ENCODE data around the gene RXRA.

RXRA gene

DNA sequence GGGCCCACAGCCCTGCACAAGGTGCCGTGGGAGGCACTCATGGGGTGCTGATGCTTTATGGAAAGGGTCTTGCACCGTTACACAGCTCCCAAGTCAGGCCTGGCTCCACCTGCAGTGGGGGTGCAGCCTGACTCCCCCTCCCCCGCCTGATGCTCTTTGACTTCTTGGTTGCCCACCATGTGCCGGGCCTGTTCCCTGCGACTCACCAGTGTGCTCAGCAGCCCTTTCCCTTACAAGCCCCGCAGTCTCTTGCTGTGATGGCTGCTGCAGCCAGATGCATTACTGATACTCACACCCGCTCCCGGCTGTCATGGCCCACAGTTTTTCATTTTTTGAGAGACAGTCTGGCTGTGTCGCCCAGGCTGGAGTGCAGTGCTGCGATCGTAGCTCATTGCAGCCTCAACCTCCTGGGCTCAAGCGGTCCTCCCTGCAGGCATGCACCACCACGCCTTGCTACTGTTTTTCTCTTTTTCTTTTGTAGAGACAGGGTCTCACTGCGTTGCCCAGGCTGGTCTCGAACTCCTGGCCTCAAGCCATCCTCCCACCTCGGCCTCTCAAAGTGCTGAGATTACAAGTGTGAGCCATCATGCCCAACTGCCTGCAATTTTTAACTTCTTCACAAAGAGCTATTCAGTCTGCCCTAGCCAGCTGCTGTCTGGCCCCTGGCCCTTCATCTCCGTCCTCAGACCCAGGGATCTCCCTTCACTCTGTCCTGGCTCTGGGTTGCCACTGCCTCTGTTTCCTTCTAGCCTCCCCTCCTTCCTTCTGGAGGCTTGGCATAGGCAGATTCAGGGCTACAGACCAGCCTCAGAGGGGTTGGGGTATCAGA is 109.5 kb downstream of the RXRA start:
- no peak for DNase-seq (ENCODE audit: low read depth)

DNA sequence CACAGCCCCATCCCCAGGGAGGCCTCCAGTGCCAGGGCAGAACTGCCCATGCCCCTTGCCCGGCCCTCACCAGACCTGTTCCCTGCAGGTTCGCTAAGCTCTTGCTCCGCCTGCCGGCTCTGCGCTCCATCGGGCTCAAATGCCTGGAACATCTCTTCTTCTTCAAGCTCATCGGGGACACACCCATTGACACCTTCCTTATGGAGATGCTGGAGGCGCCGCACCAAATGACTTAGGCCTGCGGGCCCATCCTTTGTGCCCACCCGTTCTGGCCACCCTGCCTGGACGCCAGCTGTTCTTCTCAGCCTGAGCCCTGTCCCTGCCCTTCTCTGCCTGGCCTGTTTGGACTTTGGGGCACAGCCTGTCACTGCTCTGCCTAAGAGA is 110.1 kb downstream of the RXRA start:
- no peak for DNase-seq (ENCODE audit: low read depth)

DNA sequence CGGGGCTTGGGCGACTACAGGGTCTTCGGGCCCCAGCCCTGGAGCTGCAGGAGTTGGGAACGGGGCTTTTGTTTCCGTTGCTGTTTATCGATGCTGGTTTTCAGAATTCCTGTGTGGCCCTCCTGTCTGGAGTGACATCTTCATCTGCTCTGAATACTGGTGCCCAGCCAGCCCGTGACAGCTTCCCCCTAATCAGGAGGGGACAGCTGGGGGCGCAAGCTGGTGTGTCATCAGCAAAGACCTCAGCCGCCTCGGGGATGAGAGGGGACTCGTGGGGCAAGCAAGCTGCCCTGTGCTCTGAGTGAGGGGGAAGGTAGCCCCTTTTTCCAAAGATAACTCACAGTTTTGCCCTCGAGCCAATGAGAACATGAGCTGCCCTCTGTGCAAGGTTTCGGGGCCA is 110.7 kb downstream of the RXRA start:
- no peak for DNase-seq (ENCODE audit: low read depth)

DNA sequence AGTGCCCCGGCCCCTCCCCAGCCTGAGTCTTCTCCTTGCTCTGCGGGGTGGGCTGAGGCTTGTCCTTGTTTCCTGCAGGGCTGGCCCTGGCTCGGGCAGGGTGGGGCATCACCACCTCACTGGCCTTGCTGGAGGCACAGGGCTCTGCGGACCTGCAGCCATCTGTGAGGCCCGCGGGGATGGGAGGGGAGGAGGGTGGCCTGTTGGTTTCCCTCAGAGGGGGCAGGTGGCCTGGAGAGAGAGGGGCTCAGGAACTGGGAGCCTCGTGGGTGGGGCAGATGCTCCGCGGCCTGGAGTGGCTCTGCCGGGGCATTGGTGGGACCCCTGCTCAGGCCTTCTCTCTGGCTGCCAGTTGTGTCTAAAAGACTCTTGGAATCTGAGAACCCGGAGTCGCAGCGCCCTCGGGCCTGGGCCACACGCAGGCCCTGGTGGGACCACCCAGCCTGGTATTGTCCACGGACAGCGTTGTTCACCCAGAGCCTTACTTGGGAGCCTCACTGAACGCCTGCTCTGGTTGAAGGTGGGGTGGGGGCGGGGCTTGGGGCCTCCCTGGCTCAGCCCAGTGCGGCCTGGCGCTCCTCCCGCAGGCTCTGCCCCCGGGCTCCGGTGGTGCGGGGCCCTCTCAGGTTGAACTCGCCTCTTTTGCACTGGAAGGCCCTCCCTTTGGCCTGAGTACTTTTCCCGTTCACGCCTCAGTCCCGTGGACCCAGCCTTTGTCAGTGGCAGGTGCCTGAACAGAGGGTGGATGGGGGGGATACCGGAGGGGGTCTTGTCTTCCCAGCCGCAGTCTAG is 111.3 kb downstream of the RXRA start:
- no peak for DNase-seq (ENCODE audit: low read depth)

DNA sequence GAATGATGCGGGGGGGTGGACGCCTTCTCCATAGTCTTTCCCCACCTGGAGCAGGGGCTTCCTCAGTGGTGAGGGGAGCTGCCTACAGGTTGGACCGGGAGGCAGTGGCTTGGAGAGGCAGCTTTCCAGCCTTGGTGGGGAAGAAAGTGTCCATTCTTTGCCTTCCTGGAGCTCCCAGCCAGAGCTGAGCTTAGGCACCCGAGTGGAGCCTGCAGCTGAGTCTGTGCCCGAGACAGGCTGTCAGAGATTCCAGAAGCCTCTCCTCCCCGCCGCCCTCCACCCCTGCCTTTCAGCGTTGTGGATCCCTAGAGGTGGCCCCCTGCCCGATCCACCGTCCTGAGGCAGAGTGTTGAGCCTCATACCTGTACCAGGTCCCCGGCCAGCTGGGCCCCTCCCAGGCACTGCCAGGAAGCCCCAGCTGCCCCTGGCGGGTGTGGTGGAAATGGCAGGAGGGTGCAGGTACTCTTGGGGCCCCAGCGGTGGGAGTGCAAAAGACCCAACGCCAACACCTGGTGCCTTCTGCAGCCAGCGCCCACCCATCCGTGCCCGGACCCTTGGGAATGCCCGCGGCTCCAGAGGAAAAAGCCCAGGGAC is 112.0 kb downstream of the RXRA start:
- DNase-seq (ENCODE audit: low read depth) = no peak

DNA sequence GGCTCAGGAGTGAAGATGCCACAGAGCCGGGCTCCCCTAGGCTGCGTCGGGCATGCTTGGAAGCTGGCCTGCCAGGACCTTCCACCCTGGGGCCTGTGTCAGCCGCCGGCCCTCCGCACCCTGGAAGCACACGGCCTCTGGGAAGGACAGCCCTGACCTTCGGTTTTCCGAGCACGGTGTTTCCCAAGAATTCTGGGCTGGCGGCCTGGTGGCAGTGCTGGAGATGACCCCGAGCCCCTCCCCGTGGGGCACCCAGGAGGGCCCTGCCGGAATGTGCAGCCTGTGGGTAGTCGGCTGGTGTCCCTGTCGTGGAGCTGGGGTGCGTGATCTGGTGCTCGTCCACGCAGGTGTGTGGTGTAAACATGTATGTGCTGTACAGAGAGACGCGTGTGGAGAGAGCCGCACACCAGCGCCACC is 113.1 kb downstream of the RXRA start:
- no peak for DNase-seq (ENCODE audit: low read depth)

DNA sequence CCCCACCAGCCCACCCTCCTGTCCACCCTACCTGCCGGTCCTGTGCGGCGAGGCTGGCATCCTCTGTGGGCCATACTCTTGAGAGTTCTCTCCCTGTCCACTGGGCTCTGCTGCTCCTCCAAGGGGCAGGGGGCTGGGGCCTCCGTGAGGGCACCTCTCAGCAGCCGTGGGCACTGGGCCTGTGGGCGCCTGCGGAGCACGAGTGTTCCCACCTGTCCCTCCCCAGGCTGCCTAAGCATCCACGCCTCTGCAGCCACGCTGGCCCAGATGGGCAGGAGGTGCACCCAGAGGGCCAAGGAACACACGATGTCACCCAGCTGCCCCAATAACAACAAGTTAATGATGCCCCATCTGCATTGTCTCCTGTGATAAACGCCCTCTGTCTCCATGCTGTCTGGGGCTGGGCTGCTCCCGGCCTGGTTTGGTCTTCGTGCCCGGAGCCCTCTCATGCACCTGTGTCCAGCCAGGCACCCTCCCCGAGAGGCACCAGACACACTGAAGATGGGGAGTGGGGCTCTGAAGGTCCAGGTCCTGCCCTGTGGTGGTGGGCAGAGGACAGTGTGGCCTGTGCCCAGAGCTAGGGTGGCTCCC is 114.5 kb downstream of the RXRA start:
- no peak for DNase-seq (ENCODE audit: low read depth)

DNA sequence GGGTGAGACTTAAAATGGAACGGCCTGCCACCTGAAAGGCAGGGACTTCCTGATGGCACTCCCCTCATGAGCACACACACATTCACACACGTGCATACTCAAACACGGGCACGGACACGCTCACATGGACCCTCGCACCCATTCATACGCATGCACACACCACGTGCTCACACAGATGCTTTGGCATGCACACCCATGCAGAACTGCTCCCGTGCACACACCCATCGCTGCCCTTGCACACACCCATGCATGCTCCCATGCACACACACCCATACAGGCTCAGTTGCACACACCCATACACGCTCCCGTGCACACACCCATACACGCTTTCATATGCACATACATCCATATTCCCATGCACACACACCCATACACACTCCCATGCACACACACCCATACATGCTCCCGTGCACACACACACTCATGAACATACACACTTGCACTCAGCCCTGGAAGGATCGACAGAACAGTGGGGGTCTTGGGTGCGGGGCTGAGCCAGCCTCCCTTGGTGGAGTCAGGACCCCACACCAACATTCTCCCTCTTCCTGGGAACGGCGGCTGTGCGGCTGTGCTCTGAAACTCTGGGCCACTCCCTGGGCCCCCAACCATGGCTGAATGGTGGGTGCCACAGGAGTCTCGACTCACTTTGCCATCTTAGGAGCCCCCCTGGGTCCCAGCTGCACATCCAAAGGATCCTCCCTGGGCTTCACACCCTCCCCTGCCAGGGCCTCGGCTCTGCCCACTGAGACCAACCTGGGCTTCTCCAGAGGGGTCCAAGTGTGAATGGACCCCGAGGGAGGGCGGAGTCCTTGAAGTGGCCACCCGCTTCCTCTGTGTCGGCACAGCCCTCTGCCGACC is 115.2 kb downstream of the RXRA start:
- no peak for DNase-seq (ENCODE audit: low read depth)

DNA sequence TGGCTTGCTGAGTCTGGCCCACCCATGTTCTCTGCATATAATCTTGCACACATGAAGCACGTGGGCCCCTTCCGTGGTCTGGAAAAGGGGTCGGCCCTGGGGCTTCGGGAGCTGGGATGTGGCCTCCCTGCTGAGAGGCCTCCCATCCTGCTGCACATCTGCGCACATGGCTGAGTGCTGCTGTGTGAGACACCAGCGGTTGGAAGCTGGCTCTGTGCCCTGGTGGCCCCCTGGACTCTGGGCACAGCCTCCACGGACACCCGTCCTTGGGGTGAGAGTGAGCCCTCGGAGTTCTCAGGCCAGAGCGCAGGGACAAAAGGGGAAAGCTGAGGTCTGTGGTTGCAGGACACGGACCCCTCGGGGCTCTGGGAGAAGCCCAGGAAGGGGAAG is 115.8 kb downstream of the RXRA start:
- DNase-seq (ENCODE audit: low read depth) = no peak

DNA sequence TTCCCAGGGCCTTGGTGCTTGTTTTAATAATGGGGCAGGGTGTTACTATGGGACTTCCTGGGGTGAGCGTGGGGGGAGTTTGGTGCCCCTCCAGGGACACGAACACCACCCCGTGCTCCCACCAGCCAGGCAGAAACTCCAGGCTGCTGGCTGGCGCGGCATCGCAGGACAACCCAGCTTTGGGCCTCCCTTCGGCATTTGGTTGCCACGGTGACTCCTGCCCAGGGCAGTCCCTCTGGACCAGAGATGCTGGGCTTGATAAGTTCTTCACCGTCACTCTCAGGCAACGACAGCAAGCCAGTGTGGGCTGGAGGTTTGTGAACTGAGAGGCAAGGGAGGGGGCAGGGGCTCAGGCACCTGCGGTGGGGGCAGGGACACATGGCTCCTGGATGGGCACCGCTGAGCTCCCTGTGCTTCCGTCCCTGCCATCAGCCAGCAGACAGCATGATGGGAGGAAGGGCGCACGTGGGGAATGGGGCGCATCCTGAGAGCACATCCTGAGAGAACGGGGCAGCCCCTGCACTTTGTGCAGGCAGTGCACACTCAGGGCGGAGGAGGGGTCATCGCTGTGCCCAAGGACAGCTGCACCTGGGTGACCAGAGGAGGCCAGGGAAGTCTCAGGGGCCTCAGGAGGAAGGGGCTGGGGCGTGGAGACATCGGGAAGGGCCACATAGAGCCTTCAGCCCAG is 116.4 kb downstream of the RXRA start:
- no peak for DNase-seq (ENCODE audit: low read depth)

DNA sequence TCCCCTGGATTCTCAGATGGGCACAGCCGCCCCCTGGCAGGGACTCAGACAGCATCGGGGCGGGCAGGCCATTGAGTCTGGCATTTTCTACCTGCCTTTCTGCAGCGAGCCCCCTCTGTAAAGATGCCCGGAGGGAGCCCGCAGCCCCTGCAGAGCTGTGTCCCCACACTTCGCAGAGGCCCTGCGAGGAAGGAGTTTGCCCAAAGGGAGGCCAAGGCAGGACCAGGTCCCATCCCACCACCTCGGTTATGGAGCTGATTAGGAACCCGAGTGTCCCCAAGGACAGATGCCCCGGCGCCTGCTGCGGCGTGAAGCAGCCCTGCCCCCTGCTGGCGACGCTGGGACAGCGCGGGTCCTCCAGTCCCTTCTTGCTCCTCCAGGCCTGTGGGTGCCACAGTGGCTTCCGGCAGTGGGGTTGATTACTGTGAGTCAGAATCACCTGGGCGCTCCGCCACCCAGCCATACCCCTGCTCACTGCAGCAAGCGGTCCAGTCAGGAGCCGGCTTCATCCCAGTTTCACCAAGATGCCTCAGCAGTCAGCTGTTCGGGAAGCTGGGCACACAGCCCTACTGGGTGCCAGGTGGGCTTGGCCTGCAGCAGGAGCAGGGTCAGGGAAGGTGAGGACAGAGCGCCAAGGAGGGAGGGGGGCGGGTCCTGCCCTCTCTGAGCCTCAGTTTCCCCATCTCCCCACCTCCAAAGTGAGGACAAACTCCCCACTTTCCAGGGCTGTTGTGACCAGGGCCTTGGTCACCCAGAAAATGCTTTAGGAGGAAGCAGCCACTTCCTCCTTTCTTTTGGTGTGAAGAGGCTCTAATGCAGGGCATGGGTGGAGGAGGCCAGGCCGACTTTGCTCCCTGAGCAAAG is 117.2 kb downstream of the RXRA start:
- DNase-seq (ENCODE audit: low read depth) = peak; percentile 61

DNA sequence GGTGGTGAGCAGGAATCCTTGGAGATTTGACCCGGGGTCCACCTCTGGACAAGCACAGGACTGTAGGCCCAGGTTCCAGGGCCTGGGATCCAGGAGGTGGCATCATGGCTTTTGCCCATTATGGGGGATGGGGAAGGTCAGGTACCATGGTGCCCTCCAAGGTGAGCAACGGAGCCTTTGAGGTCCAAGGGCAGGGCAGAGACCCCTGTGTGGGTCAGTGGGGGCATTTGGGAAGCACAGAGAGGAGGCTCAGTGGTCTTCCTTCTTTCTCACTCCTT is 117.7 kb downstream of the RXRA start:
- DNase-seq (ENCODE audit: low read depth) = no peak

DNA sequence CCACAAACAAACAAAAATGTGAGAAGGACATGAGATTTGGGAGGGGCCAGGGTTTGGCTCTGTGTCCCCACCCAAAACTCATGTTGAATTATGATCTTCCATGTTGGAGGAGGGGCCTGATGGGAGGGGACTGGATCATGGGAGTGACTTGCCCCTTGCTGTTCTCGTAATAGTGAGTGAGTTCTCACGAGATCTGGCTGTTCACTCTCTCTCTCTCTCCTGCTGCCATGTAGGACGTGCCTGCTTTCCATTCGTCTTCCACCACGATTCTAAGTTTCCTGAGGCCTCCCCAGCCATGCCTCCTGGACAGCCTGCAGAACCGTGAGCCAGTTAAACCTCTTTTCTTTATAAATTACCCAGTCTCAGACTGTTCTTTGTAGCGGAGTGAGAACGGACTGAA is 118.7 kb downstream of the RXRA start:
- no peak for DNase-seq (ENCODE audit: low read depth)

DNA sequence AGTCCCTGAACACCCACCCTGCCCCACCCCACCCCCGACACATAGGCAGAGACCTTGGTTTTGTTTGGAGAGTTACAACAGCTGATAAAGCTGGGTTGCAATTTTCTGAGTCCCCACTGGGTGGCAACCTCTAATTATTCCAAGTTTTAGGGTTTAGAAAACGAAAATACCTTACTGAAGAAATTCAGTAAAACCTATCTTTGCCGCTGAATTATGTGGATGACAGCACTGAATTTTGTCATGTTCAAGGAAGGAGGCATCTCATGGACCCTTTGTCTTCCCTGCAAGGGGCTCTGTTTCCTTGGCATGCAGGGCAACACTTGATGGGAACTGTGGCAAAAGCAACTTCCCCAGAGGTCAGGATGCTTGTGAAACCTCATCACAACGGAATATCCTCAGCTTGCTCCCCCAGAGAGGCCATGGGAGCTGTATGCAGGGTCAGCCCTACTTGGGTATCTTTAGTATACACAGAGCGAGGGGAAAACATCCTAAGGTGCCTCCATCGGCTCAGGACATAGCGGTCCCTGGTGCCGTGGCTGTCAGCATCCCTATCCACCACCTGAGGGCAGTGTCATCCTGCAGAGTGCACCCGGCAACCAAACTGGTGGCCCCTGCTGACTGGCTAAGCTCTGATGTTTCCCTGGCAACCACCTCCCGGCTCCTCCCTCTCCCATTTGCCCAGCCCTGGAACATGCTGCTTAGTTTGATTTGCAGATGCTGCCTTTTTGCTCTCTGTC is 123.1 kb downstream of the RXRA start:
- DNase-seq (ENCODE audit: low read depth) = peak; percentile 35

DNA sequence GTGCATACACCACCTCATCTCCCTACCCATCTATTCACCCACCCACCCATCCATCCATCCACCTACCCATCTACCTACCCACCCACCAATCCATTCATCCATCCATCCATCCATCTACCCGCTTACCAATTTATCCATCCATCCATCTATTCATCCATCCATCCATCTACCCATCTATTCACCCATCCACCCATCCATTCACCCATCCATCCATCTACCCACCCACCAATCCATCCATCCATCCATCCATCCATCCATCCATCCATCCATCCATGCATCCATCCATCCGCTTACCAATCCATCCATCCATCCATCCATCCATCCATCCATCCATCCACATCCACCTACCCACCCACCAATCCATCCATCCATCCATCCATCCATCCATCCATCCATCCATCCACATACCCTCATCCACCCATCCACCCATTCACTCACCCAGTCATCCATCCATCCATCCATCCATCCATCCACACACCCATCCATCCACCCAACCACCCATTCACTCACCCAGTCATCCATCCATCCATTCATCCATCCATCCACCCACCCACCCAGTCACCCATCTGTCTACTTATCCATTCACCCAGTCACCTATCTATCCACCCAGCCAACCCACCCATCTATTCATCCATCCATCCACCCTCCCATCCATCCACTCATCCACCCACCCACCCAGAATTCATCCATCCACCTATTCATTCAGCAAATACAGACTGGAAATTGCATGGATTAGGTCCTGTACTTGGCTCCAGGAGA is 125.6 kb downstream of the RXRA start:
- no peak for DNase-seq (ENCODE audit: low read depth)

DNA sequence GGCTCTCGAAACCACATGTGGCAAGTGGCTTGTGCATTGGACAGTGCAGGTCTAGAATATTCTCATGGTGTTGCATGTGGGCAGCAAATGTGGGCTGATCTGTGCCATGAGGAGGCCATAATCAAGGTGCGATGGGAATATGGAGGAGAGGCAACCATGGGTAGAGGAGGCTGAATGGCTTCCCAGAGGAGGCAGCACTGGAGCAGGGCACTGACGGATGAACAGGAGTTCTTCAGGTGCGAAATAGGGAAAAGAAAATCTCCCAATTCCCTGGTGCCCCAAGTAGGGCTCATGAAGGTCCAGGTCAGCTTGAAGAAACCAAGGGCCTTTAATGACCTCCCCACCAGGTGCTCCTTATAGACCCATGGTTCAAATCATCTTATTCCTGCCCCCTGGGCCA is 126.5 kb downstream of the RXRA start:
- no peak for DNase-seq (ENCODE audit: low read depth)

DNA sequence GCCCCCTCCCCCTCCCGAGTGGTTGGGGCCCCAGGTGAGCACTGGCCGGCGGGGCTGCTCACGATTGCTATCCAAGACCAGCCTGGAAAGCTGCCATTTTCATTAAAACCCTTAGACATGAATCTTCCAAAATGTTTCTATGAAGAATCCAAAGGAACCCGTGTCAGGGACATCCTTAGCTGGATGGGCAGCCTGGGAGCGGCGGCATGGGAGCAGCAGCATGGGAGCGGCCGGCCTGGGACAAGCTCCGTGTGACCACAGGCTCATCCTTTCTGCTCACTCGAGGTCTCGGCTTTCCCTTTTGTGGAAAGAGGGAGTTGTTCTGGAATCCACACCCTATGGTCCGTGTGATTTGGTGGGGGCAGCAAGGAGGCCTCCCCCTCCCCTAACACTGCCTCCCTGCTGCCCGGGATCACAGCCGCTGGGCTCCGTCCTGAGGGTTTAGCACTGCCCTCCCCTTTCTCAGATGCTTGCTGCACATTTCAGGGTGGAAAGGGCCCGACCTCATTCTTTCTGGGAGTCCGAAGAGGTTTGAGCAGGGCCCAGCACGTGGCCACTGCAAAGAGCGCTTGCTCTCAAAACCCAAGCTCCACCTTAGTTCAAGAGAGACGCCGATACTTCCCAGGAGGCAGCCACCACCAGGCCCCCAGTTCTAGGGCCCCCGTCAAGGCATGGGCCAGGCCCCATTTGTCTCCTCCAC is 127.7 kb downstream of the RXRA start:
- no peak for DNase-seq (ENCODE audit: low read depth)

DNA sequence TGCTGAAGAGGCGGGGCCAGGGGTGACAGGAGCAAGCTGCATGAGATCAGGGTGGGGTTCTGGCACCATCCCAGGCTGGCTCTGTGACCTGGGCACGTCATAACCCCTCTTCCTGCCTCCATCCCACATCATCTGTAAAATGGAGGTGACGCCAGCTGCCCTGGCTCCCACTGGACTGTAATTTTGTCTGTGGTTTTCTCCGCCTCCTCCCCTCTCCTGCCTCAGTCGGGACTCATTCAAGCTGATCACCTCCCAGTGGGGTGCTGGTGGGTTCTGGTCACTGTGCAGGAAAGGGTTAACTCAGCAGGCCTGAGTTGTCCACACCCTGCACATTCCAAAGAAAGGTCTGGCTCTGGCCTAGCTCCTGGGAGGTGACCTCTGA is 128.2 kb downstream of the RXRA start:
- DNase-seq (ENCODE audit: low read depth) = no peak

All from stimulated activated CD8-positive, alpha-beta memory T cell treated with anti-CD3 and anti-CD28 coated beads, Interleukin-15, amount 100 ng/mL, for 24 hours (primary cell).